Adrenal gland (tissue), 5 donors: Measurements from ENCODE around the gene FAM83B.

ENCODE experiments used
- CTCF ChIP-seq, 6 experiments: fragments of 450-650 bp in 4 of 6; fragments of 200-600 bp in 2 of 6; sonication (generic) in 1 of 6; IDR thresholded peaks; 1 replicate in 5 of 6; 2 replicates in 1 of 6; pipeline versions ENCODE4 v1.5.1 to v1.8.0; 2016 to 2021; ENCODE audit warnings: antibody characterized with exemption in 6 of 6, mild to moderate bottlenecking in 2 of 6, moderate library complexity in 1 of 6
- POLR2A ChIP-seq, 2 donors: fragments of 450-650 bp; IDR thresholded peaks; one replicate each; pipeline ENCODE4 v1.6.1; 2017; ENCODE audit warnings: antibody characterized with exemption in 2 of 2, mild to moderate bottlenecking in 2 of 2, moderate library complexity in 1 of 2
- donor health status: DM: no; HTN: no; CAD: no.

GRCh38 chr6:54860132-54860531 lies 13.6 kb downstream of the FAM83B start:
- TF ChIP-seq CTCF (IDR thresholded peaks at IDR 0.05) = no peak
- no peak for TF ChIP-seq POLR2A (IDR thresholded peaks at IDR 0.05)
